ENCODE results near the gene FGF10.

DNA sequence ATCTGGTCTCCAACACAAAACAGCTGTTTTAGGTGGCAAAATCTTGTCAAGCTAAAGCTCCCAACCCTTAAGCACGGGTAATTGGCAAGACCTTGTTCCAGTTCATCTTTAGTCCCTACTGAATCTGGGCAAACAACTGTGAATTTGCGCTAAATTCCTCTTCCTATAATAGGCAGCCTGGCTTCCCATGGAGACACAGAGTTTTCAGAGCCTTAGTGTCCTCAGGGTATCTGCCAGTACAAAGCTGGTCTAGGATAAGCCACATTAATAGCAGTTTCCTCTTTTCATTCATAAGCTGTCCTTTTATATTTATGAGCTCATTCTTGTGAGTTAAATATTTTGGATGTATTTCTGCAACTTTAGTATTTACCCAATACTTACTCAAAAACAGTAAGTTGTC is 59.5 kb downstream of the FGF10 start:
- TF ChIP-seq, protein P1, sequence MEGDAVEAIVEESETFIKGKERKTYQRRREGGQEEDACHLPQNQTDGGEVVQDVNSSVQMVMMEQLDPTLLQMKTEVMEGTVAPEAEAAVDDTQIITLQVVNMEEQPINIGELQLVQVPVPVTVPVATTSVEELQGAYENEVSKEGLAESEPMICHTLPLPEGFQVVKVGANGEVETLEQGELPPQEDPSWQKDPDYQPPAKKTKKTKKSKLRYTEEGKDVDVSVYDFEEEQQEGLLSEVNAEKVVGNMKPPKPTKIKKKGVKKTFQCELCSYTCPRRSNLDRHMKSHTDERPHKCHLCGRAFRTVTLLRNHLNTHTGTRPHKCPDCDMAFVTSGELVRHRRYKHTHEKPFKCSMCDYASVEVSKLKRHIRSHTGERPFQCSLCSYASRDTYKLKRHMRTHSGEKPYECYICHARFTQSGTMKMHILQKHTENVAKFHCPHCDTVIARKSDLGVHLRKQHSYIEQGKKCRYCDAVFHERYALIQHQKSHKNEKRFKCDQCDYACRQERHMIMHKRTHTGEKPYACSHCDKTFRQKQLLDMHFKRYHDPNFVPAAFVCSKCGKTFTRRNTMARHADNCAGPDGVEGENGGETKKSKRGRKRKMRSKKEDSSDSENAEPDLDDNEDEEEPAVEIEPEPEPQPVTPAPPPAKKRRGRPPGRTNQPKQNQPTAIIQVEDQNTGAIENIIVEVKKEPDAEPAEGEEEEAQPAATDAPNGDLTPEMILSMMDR (IDR thresholded peaks at IDR 0.05), result no peak
- TF ChIP-seq EP300 (IDR thresholded peaks at IDR 0.05) (no peak), POLR2A (IDR thresholded peaks at IDR 0.05; ENCODE audit: low read length) (no peak), ESRRA (IDR thresholded peaks at IDR 0.05; ENCODE audit: borderline replicate concordance, low read length) (no peak), RCOR1 (IDR thresholded peaks at IDR 0.05; ENCODE audit: low read depth, low read length) (no peak), HDAC2 (IDR thresholded peaks at IDR 0.05) (no peak), RAD21 (conservative IDR thresholded peaks at IDR 0.05 in 1 of 2, IDR thresholded peaks at IDR 0.05 in 1 of 2) (no peak)
- TF ChIP-seq, protein P2, sequence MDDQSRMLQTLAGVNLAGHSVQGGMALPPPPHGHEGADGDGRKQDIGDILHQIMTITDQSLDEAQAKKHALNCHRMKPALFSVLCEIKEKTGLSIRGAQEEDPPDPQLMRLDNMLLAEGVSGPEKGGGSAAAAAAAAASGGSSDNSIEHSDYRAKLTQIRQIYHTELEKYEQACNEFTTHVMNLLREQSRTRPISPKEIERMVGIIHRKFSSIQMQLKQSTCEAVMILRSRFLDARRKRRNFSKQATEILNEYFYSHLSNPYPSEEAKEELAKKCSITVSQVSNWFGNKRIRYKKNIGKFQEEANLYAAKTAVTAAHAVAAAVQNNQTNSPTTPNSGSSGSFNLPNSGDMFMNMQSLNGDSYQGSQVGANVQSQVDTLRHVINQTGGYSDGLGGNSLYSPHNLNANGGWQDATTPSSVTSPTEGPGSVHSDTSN (IDR thresholded peaks at IDR 0.05), result no peak
